SK-N-SH (cell line): ENCODE results near the gene LILRB4.

Experiments used
- CTCF ChIP-seq: fragments of 200-600 bp; sonication (generic); IDR thresholded peaks from 2 replicates; pipeline ENCODE4 v1.6.1; 2017; ENCODE audit warnings: antibody characterized with exemption, mild to moderate bottlenecking, moderate library complexity
- FOSL2 ChIP-seq: IDR thresholded peaks from 2 replicates; pipeline ENCODE4 v1.4.0; 2012; ENCODE audit warnings: low read depth, mild to moderate bottlenecking, moderate library complexity, borderline replicate concordance
- FOXJ3 ChIP-seq: sonication (generic); formaldehyde crosslinking; IDR thresholded peaks from 2 replicates; pipeline ENCODE4 v1.5.1; 2020; ENCODE audit warnings: mild to moderate bottlenecking, missing genetic modification reagents
- GABPA ChIP-seq: IDR thresholded peaks from 2 replicates; pipeline ENCODE4 v1.4.0; 2012; ENCODE audit warnings: low read depth, mild to moderate bottlenecking
- MEF2A ChIP-seq: IDR thresholded peaks from 2 replicates; pipeline ENCODE4 v1.4.0; 2012; ENCODE audit warnings: low read depth, borderline replicate concordance
- POLR2AphosphoS5 ChIP-seq: IDR thresholded peaks from 2 replicates; pipeline ENCODE4 v1.6.1; 2012; ENCODE audit warnings: low read depth, low read length
- RAD21 ChIP-seq: IDR thresholded peaks from 2 replicates; pipeline ENCODE4 v1.6.1; 2012; ENCODE audit warnings: mild to moderate bottlenecking, low read length
- RCOR1 ChIP-seq: fragments of 150-350 bp; IDR thresholded peaks from 2 replicates; pipeline ENCODE4 v1.6.1; 2017; ENCODE audit warnings: antibody characterized with exemption, low read length
- REST ChIP-seq: IDR thresholded peaks from 2 replicates; pipeline ENCODE4 v1.6.1; 2012; ENCODE audit warnings: mild to moderate bottlenecking, low read depth, low read length, moderate library complexity
- SIN3A ChIP-seq: IDR thresholded peaks from 2 replicates; pipeline ENCODE4 v1.6.1; 2012; ENCODE audit warnings: low read depth, mild to moderate bottlenecking, low read length, moderate library complexity, borderline replicate concordance
- USF1 ChIP-seq: IDR thresholded peaks from 2 replicates; pipeline ENCODE4 v1.4.0; 2012; ENCODE audit warnings: low read depth, borderline replicate concordance

GRCh38 chr19:54661846-54662481 lies 821 bp upstream of the LILRB4 start:
- TF ChIP-seq REST, result no peak
- TF ChIP-seq RCOR1, result no peak
- no peak for TF ChIP-seq RAD21
- no peak for TF ChIP-seq FOXJ3
- no peak for TF ChIP-seq USF1
- no peak for TF ChIP-seq CTCF
- TF ChIP-seq MEF2A, result no peak
- TF ChIP-seq GABPA, result no peak
- no peak for TF ChIP-seq SIN3A
- TF ChIP-seq FOSL2, result no peak
- no peak for TF ChIP-seq POLR2AphosphoS5
